ENCODE results near the gene ZSCAN1.

Gene ZSCAN1

DNA sequence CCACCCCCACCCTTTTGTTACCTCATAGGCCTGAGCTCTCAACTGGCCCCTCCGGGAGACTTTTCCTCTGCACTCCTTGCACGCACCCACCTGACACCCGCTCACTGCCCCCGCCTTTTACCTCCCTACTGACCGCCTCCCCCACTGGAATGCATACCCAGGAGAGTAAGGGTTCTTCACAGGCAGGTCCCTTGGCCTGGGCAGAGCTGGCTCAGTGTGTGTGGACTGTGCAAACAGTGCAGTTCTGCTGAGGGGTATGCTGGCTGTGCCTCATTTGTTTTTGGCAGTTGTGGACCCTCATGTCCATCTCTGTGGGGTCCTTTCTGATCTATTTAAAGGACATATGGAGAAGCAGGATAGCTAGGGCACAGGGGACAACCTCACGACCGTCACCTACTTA, 59.2 kb downstream of the ZSCAN1 start:
- Histone ChIP-seq H3K9me3 (ENCODE audit: insufficient read depth, low read depth, low read length) (peaks cover 5% of the 10 kb centered on the region; the same call in 1 of the 2 replicates), H3K36me3 (ENCODE audit: insufficient read depth, low read length) (no peaks in the 10 kb centered on the region)

GRCh38 chr19:58095328-58095727, 61.5 kb downstream of the ZSCAN1 start:
- no peaks in the 10 kb centered on the region for H3K36me3 ChIP-seq (ENCODE audit: insufficient read depth, low read length)
- H3K79me2 ChIP-seq (ENCODE audit: insufficient read depth, low read length): peaks cover 7% of the 10 kb centered on the region; the same call in 1 of the 2 replicates
- no peaks in the 10 kb centered on the region for H3F3A ChIP-seq (ENCODE audit: low read depth)
- no peak overlapping the region for H3K4me3 ChIP-seq (ENCODE audit: low read length, poor library complexity, severe bottlenecking)
- H3K9me3 ChIP-seq (ENCODE audit: insufficient read depth, low read depth, low read length): no peaks in the 10 kb centered on the region; the same call in 1 of the 2 replicates
- no peak overlapping the region for H2AFZ ChIP-seq (ENCODE audit: low read length)
- H3K4me2 ChIP-seq (ENCODE audit: low read depth, low read length, poor library complexity, severe bottlenecking): no peak overlapping the region
- H3K9me2 ChIP-seq (replicated peaks; ENCODE audit: low read depth, low read length): no peaks in the 10 kb centered on the region
- TF ChIP-seq CTCF (conservative IDR thresholded peaks at IDR 0.05; ENCODE audit: low read length) (no peak), EZH2phosphoT487 (IDR thresholded peaks at IDR 0.05; ENCODE audit: borderline replicate concordance) (no peak)
- no peaks in the 10 kb centered on the region for H3K27me3 ChIP-seq (ENCODE audit: insufficient read depth, low read length, poor library complexity, severe bottlenecking)
- peaks cover 12% of the 10 kb centered on the region for H3K4me1 ChIP-seq (ENCODE audit: insufficient read depth, low read length, poor library complexity, severe bottlenecking)
- H4K20me1 ChIP-seq (ENCODE audit: insufficient read depth, low read length, poor library complexity, severe bottlenecking): no peaks in the 10 kb centered on the region
- no peak overlapping the region for H3K9ac ChIP-seq (ENCODE audit: low read depth, low read length, poor library complexity, severe bottlenecking)

More for the DNA sequence above, 59.2 kb downstream of the ZSCAN1 start:
- TF ChIP-seq EZH2phosphoT487 (IDR thresholded peaks at IDR 0.05; ENCODE audit: borderline replicate concordance) (no peak), CTCF (conservative IDR thresholded peaks at IDR 0.05; ENCODE audit: low read length) (no peak)
- Histone ChIP-seq H2AFZ (ENCODE audit: low read length) (no peak overlapping the region), H3F3A (ENCODE audit: low read depth) (no peaks in the 10 kb centered on the region), H4K20me1 (ENCODE audit: insufficient read depth, low read length, poor library complexity, severe bottlenecking) (no peaks in the 10 kb centered on the region), H3K4me3 (ENCODE audit: low read length, poor library complexity, severe bottlenecking) (no peak overlapping the region), H3K9ac (ENCODE audit: low read depth, low read length, poor library complexity, severe bottlenecking) (no peak overlapping the region), H3K27me3 (ENCODE audit: insufficient read depth, low read length, poor library complexity, severe bottlenecking) (no peaks in the 10 kb centered on the region), H3K4me2 (ENCODE audit: low read depth, low read length, poor library complexity, severe bottlenecking) (no peak overlapping the region), H3K9me2 (replicated peaks; ENCODE audit: low read depth, low read length) (no peaks in the 10 kb centered on the region), H3K79me2 (ENCODE audit: insufficient read depth, low read length) (peaks cover 7% of the 10 kb centered on the region; the same call in 1 of the 2 replicates), H3K4me1 (ENCODE audit: insufficient read depth, low read length, poor library complexity, severe bottlenecking) (peaks cover 6% of the 10 kb centered on the region)

DNA sequence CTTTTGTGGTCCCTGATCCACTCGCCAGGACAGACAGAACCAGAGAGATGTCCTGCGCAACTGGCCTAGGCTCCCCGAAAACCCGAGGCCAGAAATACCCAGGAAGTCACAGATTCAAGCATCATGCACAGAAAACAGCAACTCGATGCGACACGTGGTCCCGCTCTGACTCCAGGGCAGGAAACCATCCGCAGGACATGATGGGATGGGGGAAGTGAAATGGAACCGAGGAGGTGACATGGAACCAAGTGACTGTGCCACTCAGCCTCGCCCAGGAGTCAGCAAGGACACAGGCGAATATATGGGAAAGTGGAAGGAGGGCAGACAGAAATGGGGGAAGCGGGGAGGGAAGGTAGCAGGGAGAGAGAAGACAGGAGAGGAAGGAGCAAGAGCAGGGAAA, 63.1 kb downstream of the ZSCAN1 start:
- TF ChIP-seq CTCF (conservative IDR thresholded peaks at IDR 0.05; ENCODE audit: low read length): no peak
- TF ChIP-seq EZH2phosphoT487 (IDR thresholded peaks at IDR 0.05; ENCODE audit: borderline replicate concordance): no peak
- Histone ChIP-seq H3K27me3 (ENCODE audit: insufficient read depth, low read length, poor library complexity, severe bottlenecking) (no peaks in the 10 kb centered on the region), H3F3A (ENCODE audit: low read depth) (no peaks in the 10 kb centered on the region), H2AFZ (ENCODE audit: low read length) (no peak overlapping the region), H3K79me2 (ENCODE audit: insufficient read depth, low read length) (peaks cover 7% of the 10 kb centered on the region; the same call in 1 of the 2 replicates), H3K4me2 (ENCODE audit: low read depth, low read length, poor library complexity, severe bottlenecking) (peak overlapping the region; percentile 88), H3K9ac (ENCODE audit: low read depth, low read length, poor library complexity, severe bottlenecking) (peak overlapping the region; percentile 91), H3K9me3 (ENCODE audit: insufficient read depth, low read depth, low read length) (peaks cover 4% of the 10 kb centered on the region; the same call in 1 of the 2 replicates), H3K4me3 (ENCODE audit: low read length, poor library complexity, severe bottlenecking) (peak overlapping the region; percentile 91), H4K20me1 (ENCODE audit: insufficient read depth, low read length, poor library complexity, severe bottlenecking) (no peaks in the 10 kb centered on the region), H3K9me2 (replicated peaks; ENCODE audit: low read depth, low read length) (no peaks in the 10 kb centered on the region), H3K36me3 (ENCODE audit: insufficient read depth, low read length) (no peaks in the 10 kb centered on the region), H3K4me1 (ENCODE audit: insufficient read depth, low read length, poor library complexity, severe bottlenecking) (peaks cover 12% of the 10 kb centered on the region)
